ENCODE data around the gene ST13.
"Not testable (repeated sequence)": the region's sequence is repeated elsewhere in the genome, so short reads cannot be mapped to it uniquely, and the experiment has no call there.

Gene ST13

DNA sequence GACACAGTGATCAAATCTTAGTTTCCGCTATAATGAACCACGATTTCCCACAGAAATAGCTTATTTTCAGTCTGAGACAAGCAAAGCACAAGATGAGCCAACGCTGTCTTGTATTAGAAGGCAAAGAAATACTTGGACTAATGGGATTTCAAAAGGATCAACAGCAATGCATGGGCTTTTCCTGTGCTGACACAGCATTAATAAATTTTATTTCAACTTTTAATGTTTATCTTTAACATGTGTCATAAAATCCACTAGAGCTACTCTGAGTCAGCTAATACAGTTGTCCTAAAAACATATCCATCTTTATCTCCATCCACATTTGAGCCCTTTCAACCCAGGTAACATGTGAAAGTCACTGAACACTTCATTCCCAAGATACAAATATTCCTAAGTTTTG is 21.8 kb downstream of the ST13 start:
- H3K4me2 ChIP-seq (ENCODE audit: low read depth, low read length, poor library complexity, severe bottlenecking): no peak overlapping the region
- H3K27ac ChIP-seq (ENCODE audit: low read depth, low read length): no peak overlapping the region
- no peaks in the 10 kb centered on the region for H3K9me2 ChIP-seq (replicated peaks; ENCODE audit: insufficient read depth, low read length)
- no peak overlapping the region for H3K9ac ChIP-seq (ENCODE audit: low read length)
- H3K9me3 ChIP-seq (ENCODE audit: insufficient read depth, low read length): no peaks in the 10 kb centered on the region
- no peak overlapping the region for H3K4me3 ChIP-seq (ENCODE audit: insufficient read depth, low read length, poor library complexity, severe bottlenecking)
- no peaks in the 10 kb centered on the region for H3K27me3 ChIP-seq (ENCODE audit: low read length)
- H4K20me1 ChIP-seq (ENCODE audit: low read depth, low read length): 0 out of 2 replicates have a peak, but pooled peaks cover 2% of the 10 kb centered on the region
- no peak overlapping the region for H2AFZ ChIP-seq (ENCODE audit: low read depth, low read length, severe bottlenecking)
- no peak for TF ChIP-seq EZH2phosphoT487 (conservative IDR thresholded peaks at IDR 0.05; ENCODE audit: low read length)
- TF ChIP-seq, protein P1, sequence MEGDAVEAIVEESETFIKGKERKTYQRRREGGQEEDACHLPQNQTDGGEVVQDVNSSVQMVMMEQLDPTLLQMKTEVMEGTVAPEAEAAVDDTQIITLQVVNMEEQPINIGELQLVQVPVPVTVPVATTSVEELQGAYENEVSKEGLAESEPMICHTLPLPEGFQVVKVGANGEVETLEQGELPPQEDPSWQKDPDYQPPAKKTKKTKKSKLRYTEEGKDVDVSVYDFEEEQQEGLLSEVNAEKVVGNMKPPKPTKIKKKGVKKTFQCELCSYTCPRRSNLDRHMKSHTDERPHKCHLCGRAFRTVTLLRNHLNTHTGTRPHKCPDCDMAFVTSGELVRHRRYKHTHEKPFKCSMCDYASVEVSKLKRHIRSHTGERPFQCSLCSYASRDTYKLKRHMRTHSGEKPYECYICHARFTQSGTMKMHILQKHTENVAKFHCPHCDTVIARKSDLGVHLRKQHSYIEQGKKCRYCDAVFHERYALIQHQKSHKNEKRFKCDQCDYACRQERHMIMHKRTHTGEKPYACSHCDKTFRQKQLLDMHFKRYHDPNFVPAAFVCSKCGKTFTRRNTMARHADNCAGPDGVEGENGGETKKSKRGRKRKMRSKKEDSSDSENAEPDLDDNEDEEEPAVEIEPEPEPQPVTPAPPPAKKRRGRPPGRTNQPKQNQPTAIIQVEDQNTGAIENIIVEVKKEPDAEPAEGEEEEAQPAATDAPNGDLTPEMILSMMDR (IDR thresholded peaks at IDR 0.05; ENCODE audit: insufficient read depth, low read length, poor library complexity, severe bottlenecking): no peak
- peaks cover 15% of the 10 kb centered on the region for H3K79me2 ChIP-seq (ENCODE audit: insufficient read depth, low read length)
- peaks cover 7% of the 10 kb centered on the region; the same call in 1 of the 2 replicates for H3F3A ChIP-seq (ENCODE audit: insufficient read depth)
- peaks cover 54% of the 10 kb centered on the region; the same call in 1 of the 2 replicates for H3K36me3 ChIP-seq (ENCODE audit: low read length)

DNA sequence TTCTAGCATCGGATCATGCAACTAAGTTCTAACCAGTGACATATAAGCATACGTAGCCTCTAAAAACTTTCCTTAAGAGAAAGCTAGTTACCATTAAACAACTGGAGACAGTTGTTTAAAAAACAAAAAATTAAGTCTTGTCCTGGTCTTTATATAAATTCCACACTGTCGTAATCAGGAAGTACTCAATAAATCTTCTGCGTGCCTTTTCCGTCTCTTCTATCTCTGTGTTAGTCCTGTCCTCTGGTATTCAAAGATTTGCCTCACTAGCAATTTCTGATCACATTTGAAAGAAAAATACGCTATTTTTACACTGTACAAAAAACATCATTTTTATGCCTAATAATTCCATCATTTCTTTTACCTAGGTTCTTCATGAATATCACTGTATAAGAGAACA is 27.3 kb downstream of the ST13 start:
- H3K9ac ChIP-seq (ENCODE audit: low read length): no peak overlapping the region
- no peak overlapping the region for H3K4me3 ChIP-seq (ENCODE audit: insufficient read depth, low read length, poor library complexity, severe bottlenecking)
- no peaks in the 10 kb centered on the region for H3K27me3 ChIP-seq (ENCODE audit: low read length)
- no peak overlapping the region for H3K4me2 ChIP-seq (ENCODE audit: low read depth, low read length, poor library complexity, severe bottlenecking)
- peaks cover 56% of the 10 kb centered on the region for H3K36me3 ChIP-seq (ENCODE audit: low read length)
- no peaks in the 10 kb centered on the region for H3K9me3 ChIP-seq (ENCODE audit: insufficient read depth, low read length)
- H3K79me2 ChIP-seq (ENCODE audit: insufficient read depth, low read length): no peaks in the 10 kb centered on the region
- H4K20me1 ChIP-seq (ENCODE audit: low read depth, low read length): 0 out of 2 replicates have a peak, but pooled peaks cover 2% of the 10 kb centered on the region
- no peak overlapping the region for H3K27ac ChIP-seq (ENCODE audit: low read depth, low read length)
- H3F3A ChIP-seq (ENCODE audit: insufficient read depth): peaks cover 18% of the 10 kb centered on the region; the same call in 1 of the 2 replicates
- no peak overlapping the region for H2AFZ ChIP-seq (ENCODE audit: low read depth, low read length, severe bottlenecking)
- no peaks in the 10 kb centered on the region for H3K9me2 ChIP-seq (replicated peaks; ENCODE audit: insufficient read depth, low read length)
- TF ChIP-seq, protein P1 (IDR thresholded peaks at IDR 0.05; ENCODE audit: insufficient read depth, low read length, poor library complexity, severe bottlenecking): no peak
- TF ChIP-seq EZH2phosphoT487 (conservative IDR thresholded peaks at IDR 0.05; ENCODE audit: low read length): no peak

DNA sequence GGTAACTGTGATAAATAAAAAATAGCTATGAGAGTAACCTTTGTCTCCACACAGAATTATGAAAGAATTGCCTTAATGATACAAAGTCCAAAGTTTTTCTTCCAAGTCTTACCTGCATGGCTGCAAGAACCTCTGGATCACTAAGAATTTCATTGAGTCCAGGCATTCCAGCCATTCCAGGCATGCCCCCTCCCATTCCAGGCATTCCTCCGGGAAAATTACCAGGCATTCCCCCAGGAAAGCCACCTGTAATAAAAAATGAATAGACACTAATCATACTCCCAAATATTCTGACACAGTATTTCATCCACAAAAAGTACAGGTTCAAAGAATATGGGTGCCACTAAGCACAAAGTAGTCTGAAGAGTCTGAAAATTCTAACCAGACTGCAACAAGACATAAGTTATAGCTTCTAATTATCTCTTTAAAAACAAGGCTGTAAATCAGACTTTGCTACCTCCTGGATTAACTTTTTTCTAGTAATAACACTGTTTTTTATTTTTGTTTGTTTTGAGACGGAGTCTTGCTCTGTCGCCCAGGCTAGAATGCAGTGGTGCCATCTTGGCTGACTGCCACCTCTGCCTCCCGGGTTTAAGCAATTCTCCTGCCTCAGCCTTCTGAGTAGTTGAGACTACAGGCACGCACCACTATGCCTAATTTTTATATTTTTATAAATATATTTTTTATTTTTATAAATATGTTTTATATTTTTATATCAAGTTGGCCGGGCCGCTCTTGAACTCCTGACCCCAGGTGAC is 29.3 kb downstream of the ST13 start:
- Histone ChIP-seq H3K79me2 (ENCODE audit: insufficient read depth, low read length) (no peaks in the 10 kb centered on the region), H3K9ac (ENCODE audit: low read length) (no peak overlapping the region), H4K20me1 (ENCODE audit: low read depth, low read length) (0 out of 2 replicates have a peak, but pooled peaks cover 2% of the 10 kb centered on the region), H2AFZ (ENCODE audit: low read depth, low read length, severe bottlenecking) (no peak overlapping the region), H3K4me3 (ENCODE audit: insufficient read depth, low read length, poor library complexity, severe bottlenecking) (no peak overlapping the region), H3K36me3 (ENCODE audit: low read length) (peaks cover 46% of the 10 kb centered on the region), H3K4me2 (ENCODE audit: low read depth, low read length, poor library complexity, severe bottlenecking) (no peak overlapping the region), H3K9me3 (ENCODE audit: insufficient read depth, low read length) (no peaks in the 10 kb centered on the region), H3K9me2 (replicated peaks; ENCODE audit: insufficient read depth, low read length) (no peaks in the 10 kb centered on the region), H3K27ac (ENCODE audit: low read depth, low read length) (no peak overlapping the region), H3F3A (ENCODE audit: insufficient read depth) (peaks cover 37% of the 10 kb centered on the region), H3K27me3 (ENCODE audit: low read length) (no peaks in the 10 kb centered on the region)
- TF ChIP-seq EZH2phosphoT487 (conservative IDR thresholded peaks at IDR 0.05; ENCODE audit: low read length): no peak
- TF ChIP-seq, protein P1 (IDR thresholded peaks at IDR 0.05; ENCODE audit: insufficient read depth, low read length, poor library complexity, severe bottlenecking): no peak

DNA sequence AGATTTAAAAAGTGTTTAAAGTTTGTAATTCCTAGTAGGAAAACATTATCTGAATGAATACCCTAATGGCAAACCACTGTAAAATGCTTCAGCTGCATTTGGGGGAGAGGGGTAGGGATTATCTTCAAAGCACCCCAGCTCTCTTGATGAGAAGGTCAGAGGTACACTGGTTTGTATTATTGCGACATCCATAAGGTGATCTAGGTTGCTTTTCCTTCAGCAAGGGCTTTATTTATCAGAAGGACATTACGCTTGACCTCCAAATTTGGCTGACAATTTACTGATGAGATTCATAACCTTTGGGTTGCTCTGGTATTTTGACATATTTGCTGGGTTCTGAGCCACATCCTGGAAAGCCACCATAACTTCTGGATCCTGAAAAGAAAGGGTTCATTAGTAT is 30.1 kb downstream of the ST13 start:
- H3K79me2 ChIP-seq (ENCODE audit: insufficient read depth, low read length); H3K27ac ChIP-seq (ENCODE audit: low read depth, low read length): not testable (repeated sequence)

More for the DNA sequence above, 30.1 kb downstream of the ST13 start:
- H3K9ac ChIP-seq (ENCODE audit: low read length); H3K27me3 ChIP-seq (ENCODE audit: low read length); H3K9me3 ChIP-seq (ENCODE audit: insufficient read depth, low read length); H2AFZ ChIP-seq (ENCODE audit: low read depth, low read length, severe bottlenecking); H3K4me2 ChIP-seq (ENCODE audit: low read depth, low read length, poor library complexity, severe bottlenecking); H3K4me3 ChIP-seq (ENCODE audit: insufficient read depth, low read length, poor library complexity, severe bottlenecking); H4K20me1 ChIP-seq (ENCODE audit: low read depth, low read length); H3K9me2 ChIP-seq (replicated peaks; ENCODE audit: insufficient read depth, low read length): not testable (repeated sequence)
- Histone ChIP-seq H3F3A (ENCODE audit: insufficient read depth) (peaks cover 37% of the 10 kb centered on the region), H3K36me3 (ENCODE audit: low read length) (peaks cover 41% of the 10 kb centered on the region)

Data from SU-DHL-6 (cell line).